CD4-positive, alpha-beta T cell treated with Interleukin-12 subunit alpha and Interleukin-12 subunit beta, for 1 hour (primary cell): ENCODE measurements around the gene GNAT2.
"Not testable (repeated sequence)": the region's sequence is repeated elsewhere in the genome, so short reads cannot be mapped to it uniquely, and the experiment has no call there.

Experiments
- DNase-seq: peaks from one replicate; pipeline ENCODE4 v3.0.0-alpha.2; 2020

Gene GNAT2

GRCh38 chr1:109619576-109620400 lies at the start of gene GNAT2, which contains the start of gene AMPD2:
Gene GNAT2, minus strand, starts transcription at chr1:109619616. Its CDS starts 6,746 bp downstream, at chr1:109612870.
Gene AMPD2, plus strand, starts transcription at chr1:109619837. Its CDS starts 1,339 bp downstream, at chr1:109621176.
- DNase-seq, result peak; percentile 86

- no peak for DNase-seq
Observed at GRCh38 chr1:109668123-109668775, 48.8 kb upstream of the GNAT2 start.

GRCh38 chr1:109667452-109668122 lies 48.2 kb upstream of the GNAT2 start, which contains the start of gene GSTM2:
Gene GSTM2, plus strand, starts transcription at chr1:109668057. Its CDS starts 59 bp downstream, at chr1:109668116.
- peak; percentile 74 for DNase-seq

- DNase-seq, result no peak
Observed at GRCh38 chr1:109664671-109665070, 45.3 kb upstream of the GNAT2 start.

- DNase-seq, result no peak
Observed at GRCh38 chr1:109661391-109661790, 42.0 kb upstream of the GNAT2 start.

- not testable (repeated sequence) for DNase-seq
Observed at GRCh38 chr1:109660691-109661026, 41.2 kb upstream of the GNAT2 start.

- DNase-seq, result no peak
Observed at GRCh38 chr1:109659997-109660690, 40.7 kb upstream of the GNAT2 start.

- no peak for DNase-seq
Observed at GRCh38 chr1:109659145-109659544, 39.7 kb upstream of the GNAT2 start.

GRCh38 chr1:109658533-109659042 lies 39.2 kb upstream of the GNAT2 start:
- no peak for DNase-seq

GRCh38 chr1:109657970-109658369 lies 38.6 kb upstream of the GNAT2 start:
- no peak for DNase-seq

- DNase-seq, result no peak
Observed at GRCh38 chr1:109657395-109657794, 38.0 kb upstream of the GNAT2 start.

- peak; percentile 62 for DNase-seq
Observed at GRCh38 chr1:109655615-109656519, 36.5 kb upstream of the GNAT2 start, which contains the start of gene GSTM4. Gene GSTM4, plus strand, starts transcription at chr1:109656099. Its CDS starts 291 bp downstream, at chr1:109656390.

GRCh38 chr1:109654519-109654918 lies 35.1 kb upstream of the GNAT2 start:
- DNase-seq, result no peak

- no peak for DNase-seq
Observed at GRCh38 chr1:109653306-109653705, 33.9 kb upstream of the GNAT2 start.

- DNase-seq, result no peak
Observed at GRCh38 chr1:109652402-109652801, 33.0 kb upstream of the GNAT2 start.

GRCh38 chr1:109650609-109651008 lies 31.2 kb upstream of the GNAT2 start:
- no peak for DNase-seq

- DNase-seq, result no peak
Observed at GRCh38 chr1:109649491-109649914, 30.1 kb upstream of the GNAT2 start.

GRCh38 chr1:109644670-109645069 lies 25.3 kb upstream of the GNAT2 start:
- DNase-seq, result no peak

- peak; percentile 84 for DNase-seq
Observed at GRCh38 chr1:109643385-109644230, 24.2 kb upstream of the GNAT2 start.

GRCh38 chr1:109642626-109643025 lies 23.2 kb upstream of the GNAT2 start:
- DNase-seq, result no peak
